Subcutaneous adipose tissue (tissue), 4 donors: ENCODE data around the gene ACTR1A. TPM values are rescaled to one million over a fixed set of nuclear protein-coding genes. Genes with fewer than 3 reads are reported as not detected.

Source experiments
- total RNA-seq, 4 donors: library from RNA; depleted of rRNA; stranded (reverse); fragments of >200 nt; gene quantifications; one replicate each; pipeline ENCODE4 v1.1.0, GENCODE V29; 2016
- TF ChIP-seq, protein P1 (sequence below): fragments of 450-650 bp; IDR thresholded peaks from one replicate; pipeline ENCODE4 v1.5.1; 2016; ENCODE audit warnings: low read depth, mild to moderate bottlenecking, control low read depth, antibody characterized with exemption, moderate library complexity

ACTR1A gene
- total RNA-seq, 4 donors from 2014 or later: 86.0 to 147 (median 88.3) TPM

GRCh38 chr10:102467318-102467717 is 35.2 kb downstream of the ACTR1A start:
- TF ChIP-seq, protein P1, sequence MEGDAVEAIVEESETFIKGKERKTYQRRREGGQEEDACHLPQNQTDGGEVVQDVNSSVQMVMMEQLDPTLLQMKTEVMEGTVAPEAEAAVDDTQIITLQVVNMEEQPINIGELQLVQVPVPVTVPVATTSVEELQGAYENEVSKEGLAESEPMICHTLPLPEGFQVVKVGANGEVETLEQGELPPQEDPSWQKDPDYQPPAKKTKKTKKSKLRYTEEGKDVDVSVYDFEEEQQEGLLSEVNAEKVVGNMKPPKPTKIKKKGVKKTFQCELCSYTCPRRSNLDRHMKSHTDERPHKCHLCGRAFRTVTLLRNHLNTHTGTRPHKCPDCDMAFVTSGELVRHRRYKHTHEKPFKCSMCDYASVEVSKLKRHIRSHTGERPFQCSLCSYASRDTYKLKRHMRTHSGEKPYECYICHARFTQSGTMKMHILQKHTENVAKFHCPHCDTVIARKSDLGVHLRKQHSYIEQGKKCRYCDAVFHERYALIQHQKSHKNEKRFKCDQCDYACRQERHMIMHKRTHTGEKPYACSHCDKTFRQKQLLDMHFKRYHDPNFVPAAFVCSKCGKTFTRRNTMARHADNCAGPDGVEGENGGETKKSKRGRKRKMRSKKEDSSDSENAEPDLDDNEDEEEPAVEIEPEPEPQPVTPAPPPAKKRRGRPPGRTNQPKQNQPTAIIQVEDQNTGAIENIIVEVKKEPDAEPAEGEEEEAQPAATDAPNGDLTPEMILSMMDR: no peak

DNA sequence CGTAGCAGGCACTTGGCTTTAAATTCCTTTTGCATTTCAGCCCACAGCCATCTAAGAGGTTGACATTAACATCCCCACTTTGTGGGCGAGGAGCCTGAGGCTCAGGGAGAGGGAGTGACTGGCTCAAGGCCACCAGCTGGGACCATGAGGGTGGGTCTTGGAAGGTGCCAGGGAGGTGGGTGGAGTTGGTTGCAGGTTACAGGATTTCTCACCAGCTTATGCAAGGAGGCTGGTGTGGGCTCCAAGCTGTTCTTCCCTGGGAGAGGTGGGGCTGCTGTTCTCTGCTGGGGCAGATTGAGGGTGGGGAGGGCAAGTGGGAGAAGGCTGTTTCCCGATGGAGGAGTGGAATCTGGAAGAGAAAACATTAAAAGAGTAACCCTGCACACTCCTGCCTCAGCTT is 37.0 kb downstream of the ACTR1A start:
- TF ChIP-seq, protein P1: no peak

DNA sequence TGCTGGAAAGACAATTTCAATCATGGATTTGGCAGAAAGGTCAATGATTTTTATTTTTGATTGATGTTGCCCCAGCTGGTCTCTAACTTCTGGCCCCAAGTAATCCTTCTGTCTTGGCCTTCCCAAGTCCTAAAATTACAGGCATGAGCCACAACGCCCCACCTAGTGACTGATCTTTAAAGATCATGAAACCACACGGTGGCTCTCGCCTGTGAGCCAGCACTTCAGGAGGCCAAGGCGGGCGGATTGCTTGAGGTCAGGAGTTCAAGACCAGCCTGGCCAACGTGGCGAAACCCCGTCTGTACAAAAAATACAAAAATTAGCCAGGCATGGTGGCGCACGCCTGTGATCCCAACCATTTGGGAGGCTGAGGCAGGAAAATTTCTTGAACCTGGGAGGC is 38.5 kb downstream of the ACTR1A start:
- TF ChIP-seq, protein P1: no peak

DNA sequence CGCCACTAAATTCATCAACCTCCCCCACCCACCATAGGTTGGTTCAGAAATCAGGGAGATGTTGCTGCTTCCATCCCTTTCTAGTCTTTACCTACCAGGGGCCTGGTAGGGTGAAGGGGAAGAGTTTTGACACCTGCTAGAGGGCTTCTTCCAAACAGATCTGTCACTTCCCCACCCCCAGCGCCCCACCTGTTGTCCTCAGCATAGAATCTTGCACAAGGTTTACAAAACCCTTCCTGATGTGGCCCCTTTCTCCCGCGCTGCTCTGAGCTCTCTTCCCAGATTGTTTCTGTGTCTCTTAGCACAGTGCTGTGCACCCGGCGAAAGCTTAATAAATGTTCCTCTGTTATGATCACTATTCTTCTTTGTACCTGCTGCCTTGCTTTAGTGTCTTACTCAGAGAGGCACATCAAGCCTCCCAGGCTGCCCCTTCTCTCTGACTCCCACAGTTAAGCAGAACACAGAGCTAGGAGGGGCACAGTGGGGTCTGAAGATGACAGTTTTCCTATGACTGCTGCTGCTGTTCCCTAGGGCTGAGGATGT is 39.9 kb downstream of the ACTR1A start:
- TF ChIP-seq, protein P1: no peak

- TF ChIP-seq, protein P1: no peak
These were observed 41.1 kb downstream of the ACTR1A start for GRCh38 chr10:102461187-102462054.

DNA sequence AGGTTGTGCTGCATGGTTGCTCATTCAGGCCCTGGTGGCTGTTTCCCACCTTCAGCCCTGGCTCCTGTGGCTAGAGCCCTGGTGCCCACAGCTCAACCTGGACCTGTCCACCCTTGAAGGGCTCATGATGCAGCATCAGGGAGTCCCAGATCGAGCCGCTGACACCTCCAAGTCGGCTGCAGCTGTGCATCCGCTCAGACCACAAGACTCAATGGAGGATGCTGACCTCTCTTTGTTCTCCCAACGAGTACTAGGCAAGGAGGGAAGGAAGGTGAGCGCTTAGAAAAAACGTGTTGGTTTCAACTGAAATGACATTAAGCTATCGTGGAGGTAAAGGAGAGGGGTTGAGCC is 41.7 kb downstream of the ACTR1A start:
- TF ChIP-seq, protein P1: no peak

DNA sequence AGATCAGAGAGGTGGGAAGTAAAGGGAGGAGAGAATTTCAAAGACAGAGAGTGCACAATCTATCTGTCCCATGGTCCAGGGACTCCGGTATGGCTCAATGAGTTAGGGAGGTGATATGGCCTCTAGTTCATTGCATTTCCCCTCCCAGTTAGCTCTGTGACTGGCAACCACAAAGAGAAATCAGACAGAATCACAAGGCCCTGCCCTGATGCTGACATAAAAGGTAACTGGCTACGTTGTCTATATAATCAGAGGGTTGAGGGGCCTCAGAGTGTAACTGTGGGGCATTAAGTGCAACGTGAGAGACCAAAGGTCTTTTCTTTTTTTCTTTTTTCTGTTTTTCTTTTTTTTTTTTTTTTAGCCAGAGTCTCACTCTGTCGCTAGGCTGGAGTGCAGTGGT is 43.9 kb downstream of the ACTR1A start:
- TF ChIP-seq, protein P1: no peak
